Ishikawa (cell line): ENCODE measurements around the gene NDUFAB1.

Experiments used
- CEBPB ChIP-seq: IDR thresholded peaks from 2 replicates; pipeline ENCODE4 v1.6.1; 2012
- CREB1 ChIP-seq: IDR thresholded peaks from 2 replicates; pipeline ENCODE4 v1.6.1; 2012; ENCODE audit warnings: low read depth
- EGR1 ChIP-seq: IDR thresholded peaks from 2 replicates; pipeline ENCODE4 v1.6.1; 2012
- EP300 ChIP-seq: IDR thresholded peaks from 2 replicates; pipeline ENCODE4 v1.6.1; 2012; ENCODE audit warnings: borderline replicate concordance
- FOXM1 ChIP-seq: IDR thresholded peaks from 2 replicates; pipeline ENCODE4 v1.6.1; 2012; ENCODE audit warnings: low read depth, borderline replicate concordance
- NFIC ChIP-seq: IDR thresholded peaks from 2 replicates; pipeline ENCODE4 v1.6.1; 2012
- RAD21 ChIP-seq: IDR thresholded peaks from 2 replicates; pipeline ENCODE4 v1.6.1; 2012; ENCODE audit warnings: low read depth
- TAF1 ChIP-seq: IDR thresholded peaks from 2 replicates; pipeline ENCODE4 v1.6.1; 2012; ENCODE audit warnings: low read depth, mild to moderate bottlenecking
- TCF12 ChIP-seq: IDR thresholded peaks from 2 replicates; pipeline ENCODE4 v1.6.1; 2012; ENCODE audit warnings: low read depth
- TEAD4 ChIP-seq: IDR thresholded peaks from 2 replicates; pipeline ENCODE4 v1.6.1; 2012
- YY1 ChIP-seq: IDR thresholded peaks from 2 replicates; pipeline ENCODE4 v1.6.1; 2012; ENCODE audit warnings: low read depth
- ZBTB7A ChIP-seq: IDR thresholded peaks from 2 replicates; pipeline ENCODE4 v1.6.1; 2012; ENCODE audit warnings: low read depth
- TF ChIP-seq, protein P1 (sequence below): IDR thresholded peaks from 2 replicates; pipeline ENCODE4 v1.6.1; 2012; ENCODE audit warnings: low read depth, mild to moderate bottlenecking
- TF ChIP-seq, protein P2 (sequence below): IDR thresholded peaks from 2 replicates; pipeline ENCODE4 v1.6.1; 2012
- TF ChIP-seq, protein P3 (sequence below): IDR thresholded peaks from 2 replicates; pipeline ENCODE4 v1.6.1; 2012

Gene NDUFAB1

DNA sequence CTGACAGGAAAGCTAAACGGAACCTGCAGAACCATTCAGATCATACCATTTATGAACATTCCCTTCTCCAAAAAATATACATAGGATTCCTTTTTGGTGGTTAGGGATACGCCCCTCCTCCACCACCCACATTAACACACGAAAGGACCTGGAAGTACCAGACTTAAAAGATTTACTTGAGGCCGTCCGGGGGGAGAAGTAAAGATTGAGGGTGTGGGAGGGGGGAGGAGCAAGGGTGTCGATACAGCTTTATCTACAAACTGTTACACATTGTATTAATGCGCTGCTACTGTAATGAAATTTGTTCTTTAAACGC lies 44.5 kb upstream of the NDUFAB1 start:
- no peak for TF ChIP-seq YY1
- no peak for TF ChIP-seq ZBTB7A
- no peak for TF ChIP-seq TAF1
- TF ChIP-seq FOXM1 = no peak
- TF ChIP-seq, protein P1, sequence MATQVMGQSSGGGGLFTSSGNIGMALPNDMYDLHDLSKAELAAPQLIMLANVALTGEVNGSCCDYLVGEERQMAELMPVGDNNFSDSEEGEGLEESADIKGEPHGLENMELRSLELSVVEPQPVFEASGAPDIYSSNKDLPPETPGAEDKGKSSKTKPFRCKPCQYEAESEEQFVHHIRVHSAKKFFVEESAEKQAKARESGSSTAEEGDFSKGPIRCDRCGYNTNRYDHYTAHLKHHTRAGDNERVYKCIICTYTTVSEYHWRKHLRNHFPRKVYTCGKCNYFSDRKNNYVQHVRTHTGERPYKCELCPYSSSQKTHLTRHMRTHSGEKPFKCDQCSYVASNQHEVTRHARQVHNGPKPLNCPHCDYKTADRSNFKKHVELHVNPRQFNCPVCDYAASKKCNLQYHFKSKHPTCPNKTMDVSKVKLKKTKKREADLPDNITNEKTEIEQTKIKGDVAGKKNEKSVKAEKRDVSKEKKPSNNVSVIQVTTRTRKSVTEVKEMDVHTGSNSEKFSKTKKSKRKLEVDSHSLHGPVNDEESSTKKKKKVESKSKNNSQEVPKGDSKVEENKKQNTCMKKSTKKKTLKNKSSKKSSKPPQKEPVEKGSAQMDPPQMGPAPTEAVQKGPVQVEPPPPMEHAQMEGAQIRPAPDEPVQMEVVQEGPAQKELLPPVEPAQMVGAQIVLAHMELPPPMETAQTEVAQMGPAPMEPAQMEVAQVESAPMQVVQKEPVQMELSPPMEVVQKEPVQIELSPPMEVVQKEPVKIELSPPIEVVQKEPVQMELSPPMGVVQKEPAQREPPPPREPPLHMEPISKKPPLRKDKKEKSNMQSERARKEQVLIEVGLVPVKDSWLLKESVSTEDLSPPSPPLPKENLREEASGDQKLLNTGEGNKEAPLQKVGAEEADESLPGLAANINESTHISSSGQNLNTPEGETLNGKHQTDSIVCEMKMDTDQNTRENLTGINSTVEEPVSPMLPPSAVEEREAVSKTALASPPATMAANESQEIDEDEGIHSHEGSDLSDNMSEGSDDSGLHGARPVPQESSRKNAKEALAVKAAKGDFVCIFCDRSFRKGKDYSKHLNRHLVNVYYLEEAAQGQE = no peak
- no peak for TF ChIP-seq TCF12
- no peak for TF ChIP-seq TEAD4
- TF ChIP-seq CEBPB = no peak
- TF ChIP-seq EGR1 = no peak
- no peak for TF ChIP-seq RAD21
- TF ChIP-seq NFIC = no peak
- TF ChIP-seq EP300 = no peak

DNA sequence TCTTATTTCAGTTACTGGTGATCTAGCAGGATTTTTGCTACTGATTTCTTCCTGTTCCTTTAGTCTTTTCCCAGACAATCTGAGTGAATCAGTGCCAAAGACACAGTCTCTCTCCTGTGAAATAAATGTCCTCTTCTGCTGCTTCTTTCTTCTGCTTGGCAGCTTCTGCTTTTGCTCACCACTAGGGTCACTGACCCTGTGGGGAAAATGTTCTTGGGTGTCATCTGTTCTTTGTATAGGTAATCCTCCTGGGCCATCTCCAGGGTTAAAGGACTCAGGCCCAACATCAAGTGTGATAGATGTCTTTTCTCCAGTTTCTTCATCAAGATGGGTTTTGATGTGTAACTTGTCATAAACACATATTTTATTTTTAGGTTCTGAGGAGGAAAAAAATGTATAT lies 39.8 kb upstream of the NDUFAB1 start:
- no peak for TF ChIP-seq YY1
- TF ChIP-seq, protein P1 = no peak
- no peak for TF ChIP-seq RAD21
- no peak for TF ChIP-seq TAF1
- no peak for TF ChIP-seq TEAD4
- TF ChIP-seq, protein P2, sequence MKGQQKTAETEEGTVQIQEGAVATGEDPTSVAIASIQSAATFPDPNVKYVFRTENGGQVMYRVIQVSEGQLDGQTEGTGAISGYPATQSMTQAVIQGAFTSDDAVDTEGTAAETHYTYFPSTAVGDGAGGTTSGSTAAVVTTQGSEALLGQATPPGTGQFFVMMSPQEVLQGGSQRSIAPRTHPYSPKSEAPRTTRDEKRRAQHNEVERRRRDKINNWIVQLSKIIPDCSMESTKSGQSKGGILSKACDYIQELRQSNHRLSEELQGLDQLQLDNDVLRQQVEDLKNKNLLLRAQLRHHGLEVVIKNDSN = no peak
- TF ChIP-seq, protein P3, sequence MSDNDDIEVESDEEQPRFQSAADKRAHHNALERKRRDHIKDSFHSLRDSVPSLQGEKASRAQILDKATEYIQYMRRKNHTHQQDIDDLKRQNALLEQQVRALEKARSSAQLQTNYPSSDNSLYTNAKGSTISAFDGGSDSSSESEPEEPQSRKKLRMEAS = no peak
- TF ChIP-seq NFIC = no peak
- TF ChIP-seq CEBPB = no peak
- no peak for TF ChIP-seq EGR1
- TF ChIP-seq ZBTB7A = no peak
- no peak for TF ChIP-seq FOXM1
- TF ChIP-seq TCF12 = no peak
- TF ChIP-seq EP300 = no peak

DNA sequence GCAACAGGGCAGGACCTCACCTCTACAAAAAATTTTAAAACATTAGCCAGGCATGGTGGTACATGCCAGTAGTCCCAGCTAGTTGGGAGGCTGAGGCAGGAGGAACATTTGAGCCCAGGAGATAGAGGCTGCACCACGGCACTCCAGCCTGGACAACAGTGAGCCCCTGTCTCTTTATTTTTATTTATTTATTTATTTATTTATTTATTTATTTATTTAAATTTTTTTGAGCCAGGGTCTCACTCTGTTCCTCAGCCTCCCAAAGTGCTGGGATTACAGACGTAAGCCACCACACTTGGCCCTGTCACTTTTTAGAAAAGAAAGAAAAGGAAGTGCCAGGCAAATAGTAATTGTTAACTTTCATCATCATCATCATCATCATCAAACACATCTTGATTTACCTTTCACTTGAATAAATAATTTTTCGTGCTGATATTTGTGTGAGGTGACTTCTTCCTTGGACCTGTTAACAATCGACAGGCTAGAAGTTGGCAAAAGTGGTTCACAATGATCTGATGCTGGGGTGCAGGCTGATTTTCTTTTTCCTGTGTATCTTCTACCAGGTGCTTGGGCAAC lies 38.4 kb upstream of the NDUFAB1 start:
- TF ChIP-seq YY1 (no peak), NFIC (no peak), EP300 (no peak), RAD21 (no peak), CREB1 (no peak), ZBTB7A (no peak), TCF12 (no peak), TEAD4 (no peak), TAF1 (no peak), EGR1 (no peak), FOXM1 (no peak), CEBPB (no peak)
- TF ChIP-seq, protein P1 = no peak
- TF ChIP-seq, protein P3 = no peak
- TF ChIP-seq, protein P2 = no peak

DNA sequence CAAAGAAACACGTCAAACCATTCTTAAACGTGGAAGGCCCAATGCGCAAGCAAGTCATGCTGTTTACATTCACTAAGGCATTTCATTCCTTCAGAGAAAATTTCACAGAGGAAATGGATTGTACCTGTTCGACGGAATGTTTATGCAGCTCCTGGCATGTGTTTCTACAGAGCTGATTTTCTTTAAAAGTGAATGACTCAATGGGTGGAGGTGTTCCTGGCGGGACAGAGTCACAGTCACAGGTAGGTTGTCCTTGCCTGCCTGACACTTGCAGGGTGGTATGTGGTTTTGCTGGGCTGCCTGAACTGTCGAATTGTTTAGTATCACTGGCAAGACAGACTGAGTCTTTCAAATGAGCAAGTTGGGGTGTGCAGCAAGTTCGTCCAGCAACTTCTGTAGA lies 33.4 kb upstream of the NDUFAB1 start:
- no peak for TF ChIP-seq ZBTB7A
- TF ChIP-seq NFIC = no peak
- no peak for TF ChIP-seq EGR1
- TF ChIP-seq TEAD4 = no peak
- no peak for TF ChIP-seq TCF12
- TF ChIP-seq CEBPB = no peak
- TF ChIP-seq, protein P1 = no peak
- no peak for TF ChIP-seq RAD21
- TF ChIP-seq, protein P2 = no peak
